GM04504 (cell line): ENCODE results near the gene SSR2.
A peak's percentile ranks its signal among the peaks of the same experiment; 100 is the strongest.
"Not testable (repeated sequence)": the region's sequence is repeated elsewhere in the genome, so short reads cannot be mapped to it uniquely, and the experiment has no call there.

ENCODE experiments used
- DNase-seq: peaks from one replicate; pipeline ENCODE4 v3.0.0-alpha.2; 2012; ENCODE audit warnings: low read depth

The SSR2 gene

DNA sequence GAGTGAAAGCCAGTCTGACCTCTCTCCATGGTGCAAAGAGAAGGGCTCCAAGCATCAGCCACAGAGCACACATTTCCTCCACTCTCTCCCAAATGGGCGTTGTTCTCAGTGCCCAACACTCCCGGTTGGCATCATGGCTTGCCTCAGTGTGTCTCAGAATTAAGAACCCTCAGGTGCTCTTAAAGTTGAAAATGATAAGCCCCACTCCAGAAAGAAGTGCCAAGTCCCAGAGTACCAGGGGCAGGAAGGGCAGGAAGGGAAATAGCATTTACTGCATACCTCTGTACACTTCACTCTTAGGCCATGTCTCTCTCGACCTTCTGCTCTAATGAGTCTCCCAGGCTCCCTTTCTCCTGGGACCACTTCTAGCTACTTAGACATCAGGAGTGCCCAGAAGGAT, 27.2 kb downstream of the SSR2 start:
- DNase-seq = no peak

DNA sequence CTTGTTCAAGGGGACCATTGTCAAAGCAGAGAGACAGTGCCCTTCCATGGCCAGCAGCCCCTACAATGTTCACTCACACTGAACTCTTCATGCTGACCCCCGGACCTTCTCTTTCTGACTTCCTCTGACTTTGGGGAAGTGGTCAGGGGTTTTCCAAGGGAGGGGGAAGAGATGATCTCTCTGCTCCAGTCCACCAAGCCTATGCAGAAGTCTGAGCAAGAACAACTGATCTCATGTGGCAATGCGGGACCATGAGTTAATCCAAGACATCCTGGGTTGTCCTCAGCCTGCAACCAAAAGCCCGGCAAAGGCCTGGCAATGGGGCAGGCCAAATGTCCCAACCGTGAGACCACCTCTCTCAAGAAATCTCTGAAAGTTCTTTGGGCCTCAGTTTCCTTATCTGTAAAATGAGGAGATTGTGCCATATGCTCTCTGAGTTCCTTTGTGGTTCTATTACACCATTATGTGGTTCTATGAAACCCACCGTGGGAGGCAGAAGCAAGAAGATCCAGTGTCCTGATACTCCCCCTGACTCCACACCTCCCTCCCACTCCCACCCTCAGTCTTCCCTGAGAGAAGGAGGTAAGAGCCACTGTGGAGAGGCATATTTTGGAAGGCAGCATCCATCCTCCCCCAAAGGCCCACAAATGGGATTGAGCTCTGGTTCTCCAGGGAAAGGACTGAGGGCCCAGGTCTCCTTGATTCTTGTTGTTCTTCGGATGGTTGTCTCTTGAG, 30.6 kb downstream of the SSR2 start:
- no peak for DNase-seq

DNA sequence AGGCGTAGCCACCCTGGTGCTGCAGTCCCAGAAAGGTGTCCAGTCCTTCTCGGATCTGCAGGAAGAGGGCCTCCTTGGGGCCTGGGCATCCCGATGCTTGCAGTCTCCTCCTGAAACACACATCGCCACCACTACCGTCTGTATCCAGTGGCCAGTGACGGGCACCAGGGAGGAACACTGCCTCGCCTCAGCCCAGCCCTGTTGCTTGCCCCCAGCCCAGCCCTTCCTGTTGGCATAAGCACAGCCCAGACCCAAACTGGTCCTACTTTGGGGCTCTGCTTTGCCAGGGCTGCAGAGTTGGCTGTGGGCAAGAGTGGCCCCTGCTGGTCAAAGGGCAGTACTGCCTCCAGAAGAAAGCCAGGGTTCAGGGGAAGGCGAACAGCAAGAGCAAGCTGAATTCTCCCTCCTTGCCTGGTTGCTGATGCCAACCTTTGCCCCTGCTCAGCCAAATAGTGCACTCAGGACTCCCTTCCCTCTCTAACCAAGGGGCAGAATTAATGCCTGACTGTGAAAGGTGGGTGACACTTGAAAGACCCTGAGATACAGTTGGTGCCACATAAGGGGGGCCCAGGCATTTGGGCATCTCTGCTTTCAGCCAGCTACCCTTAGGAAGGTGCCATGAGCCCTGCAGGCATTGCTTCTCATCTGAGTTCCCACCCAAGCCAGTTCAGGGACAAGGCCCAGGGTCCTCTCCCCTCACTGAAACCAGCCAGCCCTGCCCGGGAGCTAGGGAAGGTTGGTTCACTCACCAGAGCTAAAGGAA, 31.3 kb downstream of the SSR2 start:
- no peak for DNase-seq

- not testable (repeated sequence) for DNase-seq
These were observed 35.7 kb downstream of the SSR2 start for GRCh38 chr1:155984903-155985645.

- DNase-seq = no peak
These were observed 36.4 kb downstream of the SSR2 start for GRCh38 chr1:155984341-155984740.

GRCh38 chr1:155983191-155984024, 37.3 kb downstream of the SSR2 start:
- DNase-seq = peak; percentile 99

DNA sequence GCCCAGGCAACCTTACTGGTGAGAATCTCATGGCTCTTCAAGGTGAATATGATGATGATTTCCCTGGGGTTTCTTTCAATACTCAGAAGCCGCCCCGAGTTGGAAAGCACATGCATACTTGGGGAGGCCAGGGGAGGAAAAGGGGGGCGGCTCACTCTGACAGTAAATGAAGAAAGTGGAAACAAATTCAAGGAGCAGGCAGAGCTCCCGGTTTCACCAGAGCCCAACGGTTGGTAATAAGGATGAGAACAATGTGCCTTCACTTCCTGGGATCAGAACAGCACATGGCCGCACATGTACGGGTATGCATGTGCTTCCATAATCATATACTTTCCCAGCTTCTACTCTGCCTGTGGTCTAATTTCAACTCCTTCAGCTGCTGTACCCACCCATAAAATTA, 38.6 kb downstream of the SSR2 start:
- no peak for DNase-seq

DNA sequence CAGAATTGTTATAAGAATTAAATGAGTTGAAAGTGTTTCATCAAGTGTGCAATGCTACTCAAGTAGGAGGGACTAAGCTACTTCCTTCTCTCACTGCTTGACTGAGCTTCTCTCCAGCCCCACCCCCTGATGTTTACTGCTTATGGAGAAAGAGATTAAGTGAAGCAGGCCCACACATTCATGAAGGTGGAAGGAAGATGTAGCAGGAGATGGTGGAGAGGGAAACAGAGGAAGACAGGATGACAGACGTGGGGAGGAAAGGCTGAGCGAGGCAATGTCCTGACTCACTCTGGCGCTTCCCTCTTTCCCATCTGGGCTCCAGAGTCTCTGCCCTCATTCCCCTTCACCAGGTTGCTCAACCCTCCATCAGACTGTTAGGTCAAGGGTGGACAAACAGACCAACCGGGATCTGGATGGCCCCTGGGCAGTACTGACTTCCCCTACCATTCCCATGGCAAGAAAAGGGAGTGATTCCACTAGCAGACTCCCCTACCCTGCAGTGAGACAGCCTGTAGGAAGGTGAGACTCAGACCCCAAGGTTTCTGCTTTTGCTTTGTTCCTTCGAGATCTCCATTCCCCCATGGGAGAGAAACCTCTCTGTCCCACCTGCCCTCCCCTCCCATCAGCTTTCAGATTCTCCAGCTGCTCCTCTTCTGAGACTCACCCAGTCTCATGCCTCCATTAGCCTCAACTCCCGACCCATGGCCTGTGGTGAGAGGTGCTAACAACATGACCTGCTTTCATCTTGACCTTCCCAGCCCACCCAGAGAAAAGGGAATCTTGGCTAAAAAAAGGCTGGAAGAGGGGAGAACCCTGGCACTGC, 39.3 kb downstream of the SSR2 start:
- peak; percentile 89 for DNase-seq

DNA sequence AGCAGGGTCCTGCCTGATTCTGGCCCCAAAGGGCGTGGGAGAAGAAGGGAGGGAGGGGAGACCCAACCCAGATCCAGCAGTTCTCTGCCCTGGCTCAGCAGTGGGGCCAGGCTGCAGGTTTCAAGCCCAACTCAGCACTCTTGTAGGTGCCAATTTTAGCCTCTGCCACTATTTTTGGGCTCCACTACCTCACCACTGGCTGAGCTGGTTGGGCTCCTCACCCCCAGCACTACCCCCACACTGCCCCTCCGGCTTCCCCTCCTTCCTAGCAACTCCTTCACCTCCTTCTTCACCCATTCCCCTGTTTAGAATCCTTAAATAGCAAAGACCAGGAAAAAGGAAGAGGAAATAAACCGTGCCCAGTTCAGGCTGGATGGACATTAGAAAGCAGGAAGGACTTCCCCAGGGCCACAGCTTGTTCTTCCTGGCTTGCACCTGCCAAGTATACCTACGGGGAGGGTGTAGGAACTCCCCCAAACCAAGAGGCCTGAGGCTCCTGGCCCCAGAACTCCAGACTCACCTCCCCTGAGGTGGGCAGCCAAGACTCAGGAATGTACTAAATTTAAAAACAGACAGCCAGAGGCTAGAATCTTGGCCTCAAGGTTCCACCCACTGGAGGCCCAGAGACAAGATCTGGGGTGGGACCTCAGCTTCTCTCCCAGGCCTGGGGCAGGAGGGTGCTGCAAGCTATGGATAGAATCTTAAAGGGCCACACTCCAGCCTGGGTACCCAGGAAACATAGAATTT, 41.0 kb downstream of the SSR2 start:
- DNase-seq = no peak

- DNase-seq = no peak
These were observed 41.8 kb downstream of the SSR2 start for GRCh38 chr1:155978973-155979429.

- no peak for DNase-seq
These were observed 42.3 kb downstream of the SSR2 start, which contains the start of gene ARHGEF2 for GRCh38 chr1:155978325-155978972. ARHGEF2 (minus strand) TSS chr1:155978547; CDS start chr1:155978427, 120 bp downstream.

DNA sequence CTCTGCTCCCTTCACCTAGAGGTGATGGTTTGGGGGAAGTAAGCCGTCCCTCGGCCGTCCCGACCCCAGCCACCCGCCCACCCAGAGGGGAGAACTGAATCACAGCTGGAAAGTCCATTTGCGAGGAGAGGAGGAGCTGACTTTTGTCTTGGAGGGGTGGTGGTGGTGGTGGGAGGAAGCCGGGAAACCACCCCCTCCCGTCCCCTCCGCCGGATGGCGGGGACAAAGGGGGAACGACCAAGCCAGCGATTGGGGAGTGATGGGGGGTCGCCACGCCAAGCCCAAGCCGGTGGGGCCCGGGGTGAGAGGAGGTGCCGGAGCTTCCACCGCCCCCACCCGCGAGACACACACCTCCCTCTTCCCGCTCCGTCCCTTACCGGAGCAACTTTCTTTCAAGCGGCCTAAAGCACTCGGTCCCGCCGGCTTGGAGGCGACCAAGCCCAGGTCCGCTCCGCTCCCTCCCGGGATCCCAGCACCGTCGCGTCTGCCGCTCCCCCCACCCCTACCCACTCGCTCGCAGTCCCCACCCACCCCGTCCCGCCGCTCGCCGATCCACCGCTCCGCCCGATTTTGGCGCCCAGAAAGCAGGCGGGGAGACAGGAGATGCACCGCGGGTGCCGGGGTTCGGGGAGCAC, 42.9 kb downstream of the SSR2 start:
- DNase-seq = no peak

- DNase-seq = no peak
These were observed 43.6 kb downstream of the SSR2 start for GRCh38 chr1:155976913-155977689.

DNA sequence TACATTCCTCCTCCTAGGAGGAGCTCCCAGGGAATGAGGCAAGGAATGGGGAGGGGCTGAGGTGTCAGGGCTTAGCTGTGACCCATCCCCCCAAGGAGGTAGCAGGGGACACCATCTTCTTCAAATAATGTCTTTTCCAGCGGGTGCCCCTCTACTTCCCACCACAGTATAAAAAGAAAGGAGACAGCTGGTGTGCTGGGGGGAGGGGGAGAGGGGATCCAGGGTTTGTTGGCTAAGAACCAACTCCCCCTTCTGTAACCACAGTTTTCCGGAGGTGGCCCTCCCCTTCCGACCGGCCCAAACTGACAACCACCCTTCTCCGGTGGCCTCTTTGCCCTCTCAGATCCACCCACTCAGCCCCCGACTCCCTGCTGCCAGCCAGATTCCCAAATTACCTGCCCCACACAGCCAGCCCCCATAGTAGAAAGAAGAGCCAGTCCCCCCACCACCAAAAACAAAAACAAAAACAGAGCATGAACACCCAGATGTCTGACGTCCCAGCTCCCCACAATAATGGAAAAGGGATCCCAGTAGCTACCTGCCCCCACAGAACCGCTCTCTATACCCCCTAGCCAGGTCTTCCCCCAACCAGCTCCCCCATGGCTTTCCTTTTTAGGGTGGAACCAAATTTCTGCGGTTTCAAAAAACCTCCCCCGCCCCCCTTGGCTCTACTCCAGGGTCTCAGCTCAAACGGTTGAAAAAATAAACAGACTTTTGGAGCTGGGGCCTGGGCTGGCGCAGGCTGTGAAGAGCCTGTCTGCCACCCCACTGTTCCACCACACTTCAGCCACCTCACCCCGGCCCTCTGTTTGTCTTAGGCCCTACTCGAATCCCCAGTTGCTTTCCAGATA, 44.5 kb downstream of the SSR2 start:
- DNase-seq = no peak

- no peak for DNase-seq
These were observed 45.2 kb downstream of the SSR2 start for GRCh38 chr1:155975375-155976061.

GRCh38 chr1:155974208-155975115, 46.3 kb downstream of the SSR2 start:
- no peak for DNase-seq
